GM18861 (cell line): Measurements from ENCODE around the gene SPATS2.
A peak's percentile ranks its signal among the peaks of the same experiment; 100 is the strongest.
"Not testable (repeated sequence)": the region's sequence is repeated elsewhere in the genome, so short reads cannot be mapped to it uniquely, and the experiment has no call there.

Source experiments
- ATAC-seq: cut with Tn5 transposase; IDR thresholded peaks from one replicate; pipeline ENCODE4 v1.9.1; 2021; ENCODE audit not compliant: unreplicated experiment

Gene SPATS2

GRCh38 chr12:49349266-49349665 is 18.0 kb upstream of the SPATS2 start:
- no peak for ATAC-seq

- ATAC-seq = no peak
These were observed 14.9 kb upstream of the SPATS2 start for GRCh38 chr12:49352351-49352750.

GRCh38 chr12:49355913-49356312 is 11.3 kb upstream of the SPATS2 start:
- ATAC-seq = no peak

DNA sequence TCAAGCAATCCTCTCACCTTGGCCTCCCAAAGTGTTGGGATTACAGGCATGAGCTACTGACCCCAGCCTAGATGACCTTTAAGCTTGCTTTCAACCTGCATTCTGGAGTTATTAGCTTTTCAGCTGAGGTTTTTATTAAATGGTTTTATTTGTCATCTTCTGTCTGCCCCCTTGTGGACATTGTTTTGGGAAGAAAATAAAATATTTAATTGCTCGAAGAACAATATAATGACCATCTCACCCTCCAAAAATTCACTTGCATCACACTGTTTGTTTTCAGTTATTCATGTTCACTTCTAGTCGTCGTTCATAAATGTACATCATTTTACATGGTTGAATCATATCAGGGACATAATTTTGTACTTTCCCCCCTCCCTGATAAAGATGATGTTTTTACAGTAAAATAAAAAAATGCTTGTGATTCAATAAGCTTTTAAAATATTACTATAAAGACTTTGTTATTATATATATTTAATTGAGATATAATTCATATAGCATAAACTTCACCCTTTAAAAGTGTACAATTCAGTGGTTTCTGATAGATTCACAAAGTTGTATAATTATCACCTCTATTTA is 10.1 kb upstream of the SPATS2 start:
- ATAC-seq = no peak

GRCh38 chr12:49358483-49359141 is 8.7 kb upstream of the SPATS2 start:
- ATAC-seq = no peak

- no peak for ATAC-seq
These were observed 7.6 kb upstream of the SPATS2 start for GRCh38 chr12:49359671-49360070.

DNA sequence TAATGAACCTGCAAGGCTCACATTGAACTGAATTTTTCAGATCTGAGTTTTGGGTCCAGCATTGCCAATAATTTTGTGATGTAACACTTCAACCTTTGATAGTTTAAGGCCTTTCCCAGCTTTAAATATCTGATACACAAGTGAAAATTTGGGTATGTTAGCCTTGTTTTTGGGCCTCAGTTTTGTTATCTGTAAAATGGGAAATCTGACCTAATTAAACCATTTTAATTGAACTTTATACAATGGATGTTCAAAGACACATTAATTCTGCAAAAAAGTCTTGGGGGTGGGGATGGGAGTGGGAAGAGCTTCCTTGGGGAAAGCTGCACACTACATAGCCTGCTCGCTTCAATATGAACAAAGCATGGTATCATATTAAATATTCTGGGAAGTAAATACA is 5.2 kb upstream of the SPATS2 start:
- no peak for ATAC-seq

DNA sequence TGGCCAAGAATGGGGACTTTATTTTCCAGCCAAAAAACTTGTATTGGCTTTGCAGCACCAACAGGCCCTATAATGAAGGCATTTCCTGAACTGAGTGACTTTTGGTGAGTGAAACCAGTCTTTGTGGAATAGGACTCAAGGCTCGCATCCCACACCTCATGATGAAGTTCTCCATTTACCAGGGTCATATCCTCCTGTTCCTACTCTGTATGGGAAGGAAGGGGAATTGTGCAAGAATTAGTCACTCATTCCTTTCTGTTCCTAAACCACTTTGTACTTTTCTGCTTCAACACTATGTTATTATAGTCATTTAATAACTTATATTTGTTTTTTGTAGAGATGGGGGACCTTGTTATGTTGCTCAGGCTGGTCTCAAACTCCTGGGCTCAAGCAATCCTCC is 2.3 kb upstream of the SPATS2 start:
- ATAC-seq = no peak

- no peak for ATAC-seq
These were observed 1.7 kb upstream of the SPATS2 start for GRCh38 chr12:49365542-49365941.

DNA sequence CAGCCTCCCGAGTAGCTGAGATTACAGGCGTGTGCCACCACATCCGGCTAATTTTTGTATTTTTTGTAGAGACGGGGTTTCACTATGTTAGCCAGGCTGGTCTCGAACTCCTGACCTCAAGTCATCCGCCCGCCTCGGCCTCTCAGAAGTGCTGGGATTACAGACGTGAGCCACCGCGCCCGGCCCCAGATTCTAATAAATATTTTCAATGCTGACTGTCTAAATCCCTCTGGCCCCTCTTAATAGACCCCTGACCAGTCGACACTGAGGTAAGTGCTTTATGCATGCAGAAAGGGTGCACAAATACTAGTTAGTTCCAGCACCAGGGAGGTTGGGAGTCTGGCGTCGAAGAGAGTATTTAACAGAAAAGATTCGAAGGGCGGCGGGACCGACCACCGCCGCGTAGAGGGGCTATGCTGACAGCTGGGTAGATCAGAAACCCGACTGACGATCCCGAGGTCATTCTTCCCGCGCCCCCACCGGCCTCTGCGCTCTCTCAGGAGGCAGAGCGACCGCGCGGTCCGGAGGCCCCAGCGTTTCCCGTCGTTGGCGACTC is 1.1 kb upstream of the SPATS2 start:
- ATAC-seq = no peak

- ATAC-seq = peak; percentile 51
These were observed 446 bp upstream of the SPATS2 start for GRCh38 chr12:49366652-49367380.

DNA sequence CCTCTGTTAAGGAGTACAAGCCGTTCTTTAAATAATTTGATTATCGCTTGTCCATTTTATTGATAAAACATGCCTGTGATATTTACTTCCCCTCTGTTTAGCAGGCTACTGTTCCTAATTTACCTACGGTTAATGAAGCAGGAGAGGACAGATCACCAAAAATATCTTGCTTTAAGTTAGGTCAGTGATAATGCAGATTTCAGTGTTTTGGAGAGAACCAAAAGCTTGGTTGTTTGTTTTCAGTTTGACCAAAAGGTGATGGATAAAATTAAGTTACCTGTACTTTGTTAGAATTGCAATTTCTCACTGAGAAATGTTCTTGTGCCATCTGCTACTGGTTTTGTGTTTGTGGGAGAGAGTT is 958 bp downstream of the SPATS2 start:
- ATAC-seq = no peak

DNA sequence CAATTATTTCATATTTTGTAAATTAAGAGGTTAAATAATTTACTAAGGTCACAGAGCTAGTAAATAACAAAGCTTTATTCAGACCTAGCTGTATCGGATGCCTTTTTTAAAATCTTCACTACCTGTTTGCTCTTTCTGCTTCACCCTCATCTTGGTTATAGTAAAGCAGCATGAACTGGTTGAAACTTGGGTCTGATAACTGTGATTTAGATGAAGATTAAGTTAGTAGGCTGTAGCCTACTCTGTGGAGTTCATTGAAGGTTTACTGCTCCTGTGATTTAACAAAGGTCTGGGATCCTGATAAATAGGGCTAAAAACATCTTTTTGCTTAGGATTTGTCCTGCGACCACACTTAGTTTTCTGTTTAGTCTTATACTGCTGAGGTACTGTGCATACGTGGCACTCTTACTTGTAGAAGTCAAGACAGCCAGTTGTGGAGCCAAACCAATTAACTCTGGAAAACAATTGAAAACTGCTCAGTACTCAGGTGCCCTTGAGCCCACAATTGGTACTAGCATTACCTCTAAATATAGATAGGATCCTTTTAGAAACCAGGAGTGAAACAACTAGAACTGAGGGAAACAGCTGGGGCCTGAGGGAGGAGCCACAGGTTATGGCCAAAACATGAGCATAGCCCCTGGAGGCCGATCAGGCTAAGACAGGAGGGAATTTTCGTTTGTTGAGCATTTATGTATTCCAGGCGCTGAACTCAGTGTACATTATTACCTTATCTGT is 2.3 kb downstream of the SPATS2 start:
- ATAC-seq = no peak

- ATAC-seq = no peak
These were observed 3.3 kb downstream of the SPATS2 start for GRCh38 chr12:49370539-49370938.

GRCh38 chr12:49375406-49375805 is 8.1 kb downstream of the SPATS2 start:
- ATAC-seq = peak; percentile 49

GRCh38 chr12:49377386-49377785 is 10.1 kb downstream of the SPATS2 start:
- ATAC-seq = peak; percentile 48

GRCh38 chr12:49380184-49380583 is 12.9 kb downstream of the SPATS2 start:
- ATAC-seq = not testable (repeated sequence)

- no peak for ATAC-seq
These were observed 21.6 kb downstream of the SPATS2 start for GRCh38 chr12:49388682-49389386.

DNA sequence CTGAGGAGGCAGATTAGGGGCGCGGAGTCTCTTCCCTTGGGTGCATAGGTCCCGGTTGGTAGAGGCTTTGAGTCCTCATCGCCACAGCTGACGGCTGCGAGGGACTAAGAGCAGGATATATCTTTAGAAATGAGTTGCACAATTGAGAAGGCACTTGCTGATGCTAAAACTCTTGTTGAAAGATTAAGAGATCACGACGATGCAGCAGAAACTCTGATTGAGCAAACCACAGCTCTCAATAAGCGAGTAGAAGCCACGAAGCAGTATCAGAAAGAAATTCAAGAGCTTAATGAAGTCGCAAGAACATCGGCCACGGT is 22.1 kb downstream of the SPATS2 start:
- ATAC-seq = no peak

DNA sequence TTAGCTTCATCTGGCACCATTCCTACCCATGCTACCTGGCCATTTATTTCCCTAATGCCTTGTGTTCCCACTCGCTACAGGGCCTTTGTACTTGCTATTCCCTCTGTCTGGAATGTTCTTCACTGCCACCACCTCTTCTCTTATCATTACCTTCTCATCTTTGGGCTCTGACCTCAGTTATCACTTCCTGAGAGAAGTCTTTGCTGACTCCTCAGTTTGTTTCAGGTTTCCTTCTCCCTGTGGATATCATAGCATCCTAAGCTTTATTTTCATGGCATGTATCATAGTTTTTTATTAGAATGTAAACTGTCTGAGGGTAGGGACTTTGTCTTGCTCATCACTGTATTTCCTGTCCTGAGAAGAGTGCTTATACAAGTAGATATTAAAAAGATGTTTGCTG is 29.7 kb downstream of the SPATS2 start:
- ATAC-seq = no peak

- no peak for ATAC-seq
These were observed 33.0 kb downstream of the SPATS2 start for GRCh38 chr12:49400304-49400703.
